ENCODE data around the gene CNPY1. TPM values are rescaled to one million over a fixed set of nuclear protein-coding genes. Genes with fewer than 3 reads are reported as not detected.

CNPY1 gene
- total and polyA plus RNA-seq, 2 of the 8 experiments (the other 6 are each of a cell fraction or from before 2014, with no cell fraction given) = not detected

- CTCF ChIA-PET (ENCODE audit: partially characterized antibody) = interaction anchor here (0.9 to 8.1 kb wide), 9 partner anchors 9 to 72 kb away, joined by 3 to 52 read pairs (median 4); no protein-coding TSS in a partner anchor
- TF ChIP-seq NRF1 (IDR thresholded peaks at IDR 0.05; ENCODE audit: low read depth, low read length) (no peak), CTCF (IDR thresholded peaks at IDR 0.05; ENCODE audit: control extremely low read depth in 1 of 3, insufficient read depth in 1 of 3, low read depth in 1 of 3, low read length in 3 of 3) (peak; percentile 17 to 28 (median 27)), ASH2L (IDR thresholded peaks at IDR 0.05; ENCODE audit: low read length) (no peak), SIN3A (conservative IDR thresholded peaks at IDR 0.05 in 1 of 2, IDR thresholded peaks at IDR 0.05 in 1 of 2; ENCODE audit: low read depth in 1 of 2, low read length in 2 of 2) (no peak)
Measured at GRCh38 chr7:155545348-155545747, 1.0 kb downstream of the CNPY1 start.

More at GRCh38 chr7:155545348-155545747, 1.0 kb downstream of the CNPY1 start:
- Histone ChIP-seq H3K27ac (ENCODE audit: low read depth, low read length) (no peak overlapping the region), H3K14ac (ENCODE audit: insufficient read length) (no peak overlapping the region), H3K79me2 (ENCODE audit: control insufficient read depth in 1 of 2, insufficient read depth in 2 of 2, low read length in 2 of 2) (no peaks in the 10 kb centered on the region), H3K4me1 (replicated peaks in 1 of 4; ENCODE audit: control insufficient read depth in 3 of 4, insufficient read depth in 4 of 4, low read length in 3 of 4) (0 out of 7 replicates have a peak, but pooled peaks cover 0 to 2% (median 0%) of the 10 kb centered on the region in 4 experiments), H3K23ac (ENCODE audit: insufficient read length) (no peak overlapping the region), H3K56ac (replicated peaks; ENCODE audit: insufficient read length, low read depth, low read length) (no peak overlapping the region), H3K9me3 (ENCODE audit: insufficient read depth in 2 of 2, low read depth in 1 of 2, low read length in 1 of 2) (no peaks in the 10 kb centered on the region), H2AFZ (ENCODE audit: low read length) (no peak overlapping the region), H3K9ac (replicated peaks in 1 of 4; ENCODE audit: extremely low read depth in 1 of 4, low read depth in 3 of 4, low read length in 3 of 4) (no peak overlapping the region), H2BK120ac (replicated peaks; ENCODE audit: low read depth, low read length) (no peak overlapping the region), H3K27me3 (replicated peaks in 1 of 4; ENCODE audit: control insufficient read depth in 3 of 4, extremely low read depth in 1 of 4, insufficient read depth in 3 of 4, low read length in 3 of 4) (peaks cover 0 to 6% (median 0%) of the 10 kb centered on the region in 4 experiments; a peak in 2 of 7 replicates), H2BK20ac (ENCODE audit: low read length) (no peak overlapping the region), H3K4me2 (ENCODE audit: insufficient read depth in 1 of 2, low read depth in 2 of 2, low read length in 2 of 2) (no peak overlapping the region), H4K91ac (replicated peaks; ENCODE audit: insufficient read length, low read length) (no peak overlapping the region), H2BK15ac (ENCODE audit: low read length) (no peak overlapping the region), H4K8ac (ENCODE audit: extremely low read depth, insufficient read depth, low read length) (no peak overlapping the region), H2AK5ac (ENCODE audit: low read depth, low read length) (no peak overlapping the region), H3K23me2 (ENCODE audit: low read depth, low read length) (no peaks in the 10 kb centered on the region), H3K18ac (ENCODE audit: extremely low read depth, low read length) (no peak overlapping the region), H3K79me1 (ENCODE audit: low read depth, low read length) (no peaks in the 10 kb centered on the region), H4K20me1 (replicated peaks in 1 of 2; ENCODE audit: control insufficient read depth in 1 of 2, insufficient read depth in 2 of 2, low read length in 2 of 2) (no peaks in the 10 kb centered on the region), H2BK12ac (ENCODE audit: low read depth, low read length) (no peak overlapping the region), H2BK5ac (ENCODE audit: low read depth, low read length) (no peak overlapping the region), H4K5ac (ENCODE audit: insufficient read length, low read depth, low read length) (no peak overlapping the region), H3K4me3 (ENCODE audit: extremely low read depth in 1 of 4, insufficient read depth in 2 of 4, low read depth in 3 of 4, low read length in 4 of 4) (no peak overlapping the region), H3K4ac (replicated peaks; ENCODE audit: insufficient read length, low read depth, low read length) (no peak overlapping the region), H3K36me3 (ENCODE audit: control insufficient read depth in 2 of 4, insufficient read depth in 4 of 4, low read length in 3 of 4) (no peaks in the 10 kb centered on the region)
- POLR2A ChIA-PET (ENCODE audit: partially characterized antibody) = no interaction called here
- no peak for DNase-seq (ENCODE audit: low read depth in 1 of 2, low spot score in 2 of 2)
- no peak for FAIRE-seq
- 84% methylated on average over 9 of the region's 9 CpGs; no CpG with 5 or more reads in 1 of the 2 experiments for WGBS, 2 experiments (ENCODE audit: extremely low coverage in 1 of 2, insufficient coverage in 1 of 2, insufficient read length in 1 of 2, insufficient replicate concordance in 2 of 2, low coverage in 1 of 2, low lambda C conversion rate in 2 of 2, missing lambda C conversion rate in 1 of 2)

Measured in H1 (cell line).